Measurements from ENCODE around the gene CNTNAP2.

- TF ChIP-seq CTCF (IDR thresholded peaks at IDR 0.05) = no peak
- TF ChIP-seq POLR2A (IDR thresholded peaks at IDR 0.05) = no peak
Measured at GRCh38 chr7:148218603-148219002, 2102.0 kb downstream of the CNTNAP2 start.
